ENCODE results near the gene SF3B3.

DNA sequence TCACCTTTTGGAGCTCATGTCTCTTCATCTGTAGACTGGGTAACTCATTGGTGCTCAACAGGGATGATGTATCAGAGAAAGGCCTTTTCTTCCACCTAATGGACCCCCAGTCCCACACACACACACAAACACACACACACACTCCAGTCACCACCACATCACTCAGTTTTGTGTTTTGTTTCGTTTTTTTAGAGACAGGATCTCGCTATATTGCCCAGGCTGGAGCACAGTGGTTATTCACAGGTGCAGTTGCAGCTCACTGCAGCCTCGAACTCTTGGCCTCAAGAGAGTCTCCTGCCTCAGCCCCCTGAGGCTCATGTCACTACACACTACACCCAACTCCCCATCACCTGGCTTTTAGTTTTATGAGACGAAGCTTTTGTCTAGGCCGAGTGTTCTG lies 55.6 kb downstream of the SF3B3 start:
- no peak for TF ChIP-seq POLR2A (IDR thresholded peaks at IDR 0.05; ENCODE audit: extremely low read depth, insufficient read length)
- TF ChIP-seq, protein P1, sequence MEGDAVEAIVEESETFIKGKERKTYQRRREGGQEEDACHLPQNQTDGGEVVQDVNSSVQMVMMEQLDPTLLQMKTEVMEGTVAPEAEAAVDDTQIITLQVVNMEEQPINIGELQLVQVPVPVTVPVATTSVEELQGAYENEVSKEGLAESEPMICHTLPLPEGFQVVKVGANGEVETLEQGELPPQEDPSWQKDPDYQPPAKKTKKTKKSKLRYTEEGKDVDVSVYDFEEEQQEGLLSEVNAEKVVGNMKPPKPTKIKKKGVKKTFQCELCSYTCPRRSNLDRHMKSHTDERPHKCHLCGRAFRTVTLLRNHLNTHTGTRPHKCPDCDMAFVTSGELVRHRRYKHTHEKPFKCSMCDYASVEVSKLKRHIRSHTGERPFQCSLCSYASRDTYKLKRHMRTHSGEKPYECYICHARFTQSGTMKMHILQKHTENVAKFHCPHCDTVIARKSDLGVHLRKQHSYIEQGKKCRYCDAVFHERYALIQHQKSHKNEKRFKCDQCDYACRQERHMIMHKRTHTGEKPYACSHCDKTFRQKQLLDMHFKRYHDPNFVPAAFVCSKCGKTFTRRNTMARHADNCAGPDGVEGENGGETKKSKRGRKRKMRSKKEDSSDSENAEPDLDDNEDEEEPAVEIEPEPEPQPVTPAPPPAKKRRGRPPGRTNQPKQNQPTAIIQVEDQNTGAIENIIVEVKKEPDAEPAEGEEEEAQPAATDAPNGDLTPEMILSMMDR (IDR thresholded peaks at IDR 0.05; ENCODE audit: low read depth, low read length): no peak
- TF ChIP-seq, protein P2, sequence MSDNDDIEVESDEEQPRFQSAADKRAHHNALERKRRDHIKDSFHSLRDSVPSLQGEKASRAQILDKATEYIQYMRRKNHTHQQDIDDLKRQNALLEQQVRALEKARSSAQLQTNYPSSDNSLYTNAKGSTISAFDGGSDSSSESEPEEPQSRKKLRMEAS (IDR thresholded peaks at IDR 0.05; ENCODE audit: low read depth, low read length): no peak
- TF ChIP-seq MYC (IDR thresholded peaks at IDR 0.05; ENCODE audit: low read depth, low read length): no peak
